IMR-90 (cell line): Measurements from ENCODE around the gene NPHS1. TPM values are rescaled to one million over a fixed set of nuclear protein-coding genes. Genes with fewer than 3 reads are reported as not detected.

ENCODE experiments used
- ATAC-seq: fragments of 200-7000 bp; cut with Tn5 transposase; 2 replicates; pipeline ENCODE4 v1.9.1; 2020; ENCODE audit warnings: low read depth, mild to moderate bottlenecking, moderate library complexity
- BruUV-seq: library from RNA; stranded (reverse); fragments of 400-500 nt; replicated peaks from 2 replicates; lab custom pipeline; 2021; lab: Mats Ljungman, UMichigan
- CTCF ChIA-PET: fragments of 300-600 bp; formaldehyde crosslinking; extraction: SDS; loops from one replicate; lab custom pipeline; 2021; ENCODE audit warnings: antibody characterized with exemption; lab: Yijun Ruan, JAX
- POLR2A ChIA-PET: fragments of 300-600 bp; sonication (Branson Sonifier 250); formaldehyde crosslinking; loops from one replicate; lab custom pipeline; 2022; ENCODE audit warnings: antibody characterized with exemption; ENCODE audit not compliant: unreplicated experiment; lab: Charles Lee
- DNase-seq: peaks from one replicate; pipeline ENCODE4 v3.0.0; 2013
- H2AFZ ChIP-seq: replicated peaks from 2 replicates; pipeline ENCODE3; 2013; ENCODE audit warnings: low read length, mild to moderate bottlenecking; ENCODE audit not compliant: poor library complexity
- H2AK5ac ChIP-seq: 2 replicates; pipeline ENCODE4 v1.6.1; 2013; ENCODE audit warnings: low read depth, low read length, inconsistent platforms
- H2AK9ac ChIP-seq: replicated peaks from 2 replicates; pipeline ENCODE3; 2013; ENCODE audit warnings: mild to moderate bottlenecking, low read depth, low read length, moderate library complexity; ENCODE audit not compliant: poor library complexity
- H2BK120ac ChIP-seq: 2 replicates; pipeline ENCODE4 v1.6.1; 2013; ENCODE audit warnings: low read depth, low read length, inconsistent platforms
- H2BK15ac ChIP-seq: 3 replicates; pipeline ENCODE4 v1.6.1; 2013; ENCODE audit warnings: low read depth, low read length, inconsistent platforms
- H2BK20ac ChIP-seq: 2 replicates; pipeline ENCODE4 v1.6.1; 2013; ENCODE audit warnings: low read depth, mild to moderate bottlenecking, inconsistent platforms, low read length, moderate library complexity
- H2BK5ac ChIP-seq: 2 replicates; pipeline ENCODE4 v1.6.1; 2013; ENCODE audit warnings: mild to moderate bottlenecking, low read depth, low read length, inconsistent platforms; ENCODE audit not compliant: poor library complexity, severe bottlenecking
- H3K14ac ChIP-seq: replicated peaks from 2 replicates; pipeline ENCODE4 v1.6.1; 2013; ENCODE audit warnings: low read depth, low read length, inconsistent platforms
- H3K18ac ChIP-seq: 2 replicates; pipeline ENCODE4 v1.6.1; 2013; ENCODE audit warnings: low read depth, low read length, control low read depth
- H3K23ac ChIP-seq: 2 replicates; pipeline ENCODE4 v1.6.1; 2013; ENCODE audit warnings: low read depth, low read length, inconsistent platforms
- H3K27ac ChIP-seq: 2 replicates; pipeline ENCODE4 v1.5.1; 2013; ENCODE audit warnings: mild to moderate bottlenecking, control low read depth, low read length; ENCODE audit not compliant: insufficient read depth
- H3K27me3 ChIP-seq: 2 replicates; pipeline ENCODE4 v1.6.1; 2013; ENCODE audit warnings: low read length; ENCODE audit not compliant: control insufficient read depth, insufficient read depth
- H3K36me3 ChIP-seq: 2 replicates; pipeline ENCODE4 v1.6.1; 2013; ENCODE audit warnings: low read length, mixed read lengths; ENCODE audit not compliant: control insufficient read depth, insufficient read depth
- H3K4ac ChIP-seq: 2 replicates; pipeline ENCODE4 v1.6.1; 2013; ENCODE audit warnings: low read depth, low read length, inconsistent platforms
- H3K4me1 ChIP-seq: 2 replicates; pipeline ENCODE4 v1.6.1; 2013; ENCODE audit warnings: low read length, mixed read lengths; ENCODE audit not compliant: control insufficient read depth, insufficient read depth
- H3K4me2 ChIP-seq: 2 replicates; pipeline ENCODE4 v1.6.1; 2013; ENCODE audit warnings: low read depth, mild to moderate bottlenecking, control low read depth, low read length, moderate library complexity
- H3K4me3 ChIP-seq: 2 replicates; pipeline ENCODE4 v1.5.1; 2013; ENCODE audit warnings: low read depth, mild to moderate bottlenecking, control low read depth, low read length, moderate library complexity; ENCODE audit not compliant: insufficient read depth
- H3K56ac ChIP-seq: 2 replicates; pipeline ENCODE4 v1.6.1; 2013; ENCODE audit warnings: low read length, inconsistent platforms; ENCODE audit not compliant: insufficient read depth; ENCODE audit errors: extremely low read depth
- H3K79me1 ChIP-seq, 2 experiments: 2 replicates each; pipeline ENCODE4 v1.6.1; 2013; ENCODE audit warnings: low read length in 2 of 2, inconsistent platforms in 1 of 2, low read depth in 1 of 2
- H3K9ac ChIP-seq: 2 replicates; pipeline ENCODE4 v1.6.1; 2013; ENCODE audit warnings: low read depth, low read length, control low read depth
- H3K9me1 ChIP-seq: 2 replicates; pipeline ENCODE4 v1.6.1; 2013; ENCODE audit warnings: low read length, inconsistent platforms; ENCODE audit not compliant: insufficient read depth
- H3K9me3 ChIP-seq: 2 replicates; pipeline ENCODE4 v1.6.1; 2013; ENCODE audit warnings: low read length; ENCODE audit not compliant: control insufficient read depth, insufficient read depth
- H4K20me1 ChIP-seq: 2 replicates; pipeline ENCODE4 v1.6.1; 2013; ENCODE audit warnings: low read length, inconsistent platforms; ENCODE audit not compliant: insufficient read depth
- H4K5ac ChIP-seq: 2 replicates; pipeline ENCODE4 v1.6.1; 2013; ENCODE audit warnings: mild to moderate bottlenecking, low read depth, low read length, control low read depth
- H4K8ac ChIP-seq, 2 experiments: 2 replicates each; pipeline ENCODE4 v1.6.1; 2013; ENCODE audit warnings: low read depth in 2 of 2, low read length in 2 of 2, control low read depth in 1 of 2, inconsistent platforms in 1 of 2
- H4K91ac ChIP-seq: 2 replicates; pipeline ENCODE4 v1.6.1; 2013; ENCODE audit warnings: low read depth, low read length, inconsistent platforms; ENCODE audit not compliant: insufficient read depth
- BHLHE40 ChIP-seq: fragments of 150-350 bp; IDR thresholded peaks from 2 replicates; pipeline ENCODE4 v1.6.1; 2016; ENCODE audit warnings: mild to moderate bottlenecking, low read depth, low read length
- WGBS, 2 experiments: methylation state at CpG; one replicate each; pipeline versions ENCODE4 v1.1.5 to v1.1.7; 2013; ENCODE audit warnings: missing lambda C conversion rate in 2 of 2; ENCODE audit not compliant: insufficient read length in 1 of 2; ENCODE audit errors: extremely low coverage in 2 of 2; 5-methylcytosine and 5-hydroxymethylcytosine counted together
- dilution Hi-C: fragments of 300-500 bp; cut with HindIII; formaldehyde crosslinking; loops from one replicate; pipeline ENCODE4 v1.14.3; 2018; ENCODE audit warnings: low sequenced_read_pairs; ENCODE audit not compliant: unreplicated experiment
- in situ Hi-C: fragments of 300-500 bp; cut with MboI; formaldehyde crosslinking; loops from 3 replicates; pipeline ENCODE4 v1.14.3; 2019; ENCODE audit warnings: low sequenced_read_pairs, inconsistent platforms, mixed read lengths
- intact Hi-C: fragments of 100-400 bp; cut with micrococcal nuclease; formaldehyde crosslinking; loops from 2 replicates; pipeline ENCODE4 v1.10.0; 2022
- polyA plus RNA-seq, 3 experiments: library from polyadenylated mRNA; depleted of rRNA; stranded (reverse); fragments of >200 nt; gene quantifications; 2 replicates each; pipeline ENCODE4 v1.2.3, GENCODE V29; 2012; ENCODE audit warnings: low replicate concordance in 1 of 3
- total RNA-seq: library from RNA; depleted of rRNA; stranded (reverse); fragments of >200 nt; gene quantifications from 2 replicates; pipeline ENCODE4 v1.2.3, GENCODE V29; 2012
- TF ChIP-seq, protein P1 (sequence below): fragments of 150-350 bp; IDR thresholded peaks from 2 replicates; pipeline ENCODE4 v1.6.1; 2016; ENCODE audit warnings: low read depth, mild to moderate bottlenecking, low read length, moderate library complexity, borderline replicate concordance

Gene NPHS1
- total and polyA plus RNA-seq, 2 of the 4 experiments (the other 2 are of a cell fraction) = not detected

GRCh38 chr19:35777086-35777841, 75.0 kb downstream of the NPHS1 start:
- no peak overlapping the region for H3K27ac ChIP-seq
- H3K9me3 ChIP-seq = no peaks in the 10 kb centered on the region
- H3K9ac ChIP-seq = no peak overlapping the region
- no peak overlapping the region for H2AK9ac ChIP-seq
- H4K91ac ChIP-seq = no peak overlapping the region
- intact Hi-C loops (no loop called here), in situ Hi-C loops (no loop called here), dilution Hi-C loops (no loop called here)
- no peak for TF ChIP-seq BHLHE40
- TF ChIP-seq, protein P1, sequence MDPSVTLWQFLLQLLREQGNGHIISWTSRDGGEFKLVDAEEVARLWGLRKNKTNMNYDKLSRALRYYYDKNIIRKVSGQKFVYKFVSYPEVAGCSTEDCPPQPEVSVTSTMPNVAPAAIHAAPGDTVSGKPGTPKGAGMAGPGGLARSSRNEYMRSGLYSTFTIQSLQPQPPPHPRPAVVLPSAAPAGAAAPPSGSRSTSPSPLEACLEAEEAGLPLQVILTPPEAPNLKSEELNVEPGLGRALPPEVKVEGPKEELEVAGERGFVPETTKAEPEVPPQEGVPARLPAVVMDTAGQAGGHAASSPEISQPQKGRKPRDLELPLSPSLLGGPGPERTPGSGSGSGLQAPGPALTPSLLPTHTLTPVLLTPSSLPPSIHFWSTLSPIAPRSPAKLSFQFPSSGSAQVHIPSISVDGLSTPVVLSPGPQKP = no peak
- CTCF ChIA-PET = no interaction called here
- H3K18ac ChIP-seq = no peak overlapping the region
- no peak for DNase-seq
- peaks cover 6% of the 10 kb centered on the region; the same call in 1 of the 2 replicates for H3K9me1 ChIP-seq
- no peaks in the 10 kb centered on the region for H4K20me1 ChIP-seq
- no peak overlapping the region for H2BK15ac ChIP-seq
- H3K4me3 ChIP-seq = no peak overlapping the region
- peaks cover 10% of the 10 kb centered on the region for H3K36me3 ChIP-seq
- 0 out of 2 replicates have a peak overlapping the region, but pooled peaks have one; percentile 63 for H3K23ac ChIP-seq
- peaks cover 7 to 18% of the 10 kb centered on the region in 2 experiments for H3K79me1 ChIP-seq
- no peak overlapping the region for H4K5ac ChIP-seq
- no peak overlapping the region for H2BK20ac ChIP-seq
- no peak overlapping the region for H3K4ac ChIP-seq
- H3K27me3 ChIP-seq = no peaks in the 10 kb centered on the region
- no peak overlapping the region for H3K56ac ChIP-seq
- no peak for ATAC-seq
- no peak overlapping the region for H3K14ac ChIP-seq
- POLR2A ChIA-PET = no interaction called here
- no peak overlapping the region for H2AK5ac ChIP-seq
- H3K4me1 ChIP-seq = peaks cover 6% of the 10 kb centered on the region
- 55% methylated on average over 11 of the region's 19 CpGs; no CpG with 5 or more reads in 1 of the 2 experiments for WGBS, 2 experiments
- no TSS peak for BruUV-seq
- H2AFZ ChIP-seq = no peak overlapping the region
- H2BK5ac ChIP-seq = no peak overlapping the region
- no peak overlapping the region for H4K8ac ChIP-seq
- H3K4me2 ChIP-seq = no peak overlapping the region
- H2BK120ac ChIP-seq = no peak overlapping the region
